Duodenal mucosa (tissue), 2 donors: ENCODE measurements around the gene MYH13.

Experiments used
- H3K27ac ChIP-seq: one replicate; pipeline ENCODE4 v1.7.0; 2013; ENCODE audit warnings: low read depth, low read length
- H3K27me3 ChIP-seq, 2 donors: one replicate each; pipeline ENCODE4 v1.7.0; 2013; ENCODE audit warnings: low read length in 2 of 2, control low read depth in 1 of 2; ENCODE audit not compliant: insufficient read depth in 2 of 2, control insufficient read depth in 1 of 2
- H3K36me3 ChIP-seq, 2 donors: one replicate each; pipeline ENCODE4 v1.7.0; 2013; ENCODE audit warnings: low read length in 2 of 2, control low read depth in 1 of 2; ENCODE audit not compliant: insufficient read depth in 2 of 2, control insufficient read depth in 1 of 2
- H3K4me1 ChIP-seq, 2 donors: one replicate each; pipeline ENCODE4 v1.7.0; 2013; ENCODE audit warnings: low read length in 2 of 2, control low read depth in 1 of 2; ENCODE audit not compliant: insufficient read depth in 2 of 2, control insufficient read depth in 1 of 2
- H3K4me3 ChIP-seq, 2 donors: one replicate each; pipeline ENCODE4 v1.7.0; 2013; ENCODE audit warnings: low read length in 2 of 2, low read depth in 1 of 2
- H3K9ac ChIP-seq, 2 donors: one replicate each; pipeline ENCODE4 v1.7.0; 2013; ENCODE audit warnings: low read length in 2 of 2, low read depth in 1 of 2
- H3K9me3 ChIP-seq, 2 donors: one replicate each; pipeline ENCODE4 v1.7.0; 2013; ENCODE audit warnings: low read length in 2 of 2, control low read depth in 1 of 2; ENCODE audit not compliant: control insufficient read depth in 1 of 2

MYH13 gene

DNA sequence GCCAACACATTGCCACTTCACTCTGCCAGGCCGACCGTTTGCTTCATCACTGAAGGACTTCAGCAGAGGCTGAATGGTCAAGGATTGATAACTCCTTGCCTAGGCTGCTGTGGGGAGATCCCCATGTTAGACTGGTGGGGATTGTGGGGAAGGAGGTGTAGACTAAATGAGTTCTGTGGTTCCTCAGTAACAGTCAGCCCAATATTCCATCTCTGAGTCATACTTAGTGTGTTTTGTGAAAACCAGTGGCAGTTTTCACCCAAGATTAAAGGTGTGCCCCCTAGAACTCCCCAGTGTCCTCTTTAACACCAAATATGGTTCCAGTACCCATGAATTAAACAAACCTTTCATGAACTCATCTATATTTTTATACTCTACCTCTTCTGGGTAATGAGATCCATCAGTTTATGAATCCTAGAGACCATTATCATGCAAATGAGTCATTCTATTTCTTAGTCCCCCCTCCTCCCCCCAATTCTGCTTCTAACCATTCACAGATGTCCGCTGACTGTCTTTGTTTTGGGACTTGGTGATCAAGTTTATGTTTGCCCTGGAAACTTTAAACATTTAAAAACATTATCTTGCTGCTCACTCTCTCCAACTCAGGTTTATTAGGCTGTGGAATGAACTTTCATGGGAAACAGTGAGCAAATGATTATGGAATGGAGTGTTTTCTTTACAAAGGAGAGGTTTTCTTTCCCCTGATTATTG is 107.6 kb downstream of the MYH13 start:
- Histone ChIP-seq H3K9me3 (no peaks in the 10 kb centered on the region), H3K4me3 (no peak overlapping the region), H3K9ac (no peak overlapping the region), H3K27me3 (no peaks in the 10 kb centered on the region), H3K36me3 (no peaks in the 10 kb centered on the region), H3K27ac (no peak overlapping the region), H3K4me1 (no peaks in the 10 kb centered on the region)

DNA sequence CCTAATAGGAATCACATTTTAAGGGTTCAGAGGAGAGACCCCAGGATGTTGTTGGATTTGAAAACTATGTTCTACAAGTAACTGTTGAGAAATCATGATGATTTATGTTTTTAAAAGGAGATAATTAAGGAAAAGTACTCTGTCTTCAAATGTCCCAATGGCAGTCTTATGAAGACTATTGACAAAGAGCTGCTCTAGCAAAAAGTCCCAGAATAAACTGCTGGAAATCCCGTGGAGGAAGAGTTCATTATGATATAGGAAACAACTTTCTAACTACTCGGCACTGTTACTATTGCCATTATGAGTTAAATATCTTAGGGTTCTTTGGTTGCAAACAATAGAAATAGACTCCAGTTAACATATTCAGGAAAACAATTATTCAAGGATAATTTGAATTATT is 108.8 kb downstream of the MYH13 start:
- Histone ChIP-seq H3K27ac (no peak overlapping the region), H3K9ac (no peak overlapping the region), H3K27me3 (no peaks in the 10 kb centered on the region), H3K9me3 (no peaks in the 10 kb centered on the region), H3K4me1 (no peaks in the 10 kb centered on the region), H3K4me3 (no peak overlapping the region), H3K36me3 (no peaks in the 10 kb centered on the region)

DNA sequence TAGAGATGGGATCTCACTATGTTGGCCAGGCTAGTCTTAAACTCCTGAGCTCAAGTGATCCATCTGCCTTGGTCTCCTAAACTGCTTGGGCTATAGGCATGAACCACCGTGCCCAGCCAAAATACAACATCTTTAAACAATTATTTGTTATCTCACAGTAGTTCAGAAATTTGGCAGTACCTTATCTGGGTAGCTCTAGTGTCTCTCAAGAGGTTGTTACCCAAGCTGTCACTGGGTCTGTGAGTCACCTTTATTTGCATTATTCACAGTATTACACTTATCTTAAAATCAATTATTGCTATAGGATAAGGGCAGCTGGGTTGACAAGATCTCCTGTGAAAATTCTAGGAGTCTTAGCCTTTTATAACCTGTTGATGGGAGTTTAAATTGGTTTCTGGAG is 110.4 kb downstream of the MYH13 start:
- Histone ChIP-seq H3K36me3 (no peaks in the 10 kb centered on the region), H3K9me3 (no peaks in the 10 kb centered on the region)

DNA sequence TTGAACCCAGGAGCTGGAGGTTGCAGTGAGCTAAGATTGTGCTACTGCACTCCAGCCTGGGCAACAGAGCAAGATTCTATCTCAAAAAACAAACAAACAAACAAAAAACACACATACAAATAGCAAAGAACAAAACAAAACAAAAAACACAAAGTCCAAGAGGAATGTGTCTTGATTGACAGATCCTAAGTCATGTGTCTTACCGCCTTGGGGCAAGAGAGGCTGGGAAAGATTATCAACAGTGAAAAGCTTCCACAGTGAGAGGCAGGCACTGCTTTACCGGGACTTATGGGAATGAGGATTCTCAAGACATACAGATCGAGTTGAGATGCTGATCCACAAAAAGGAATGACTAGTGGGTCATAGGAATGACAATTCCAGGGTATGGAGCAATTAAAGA is 111.7 kb downstream of the MYH13 start:
- no peaks in the 10 kb centered on the region for H3K9me3 ChIP-seq
- H3K4me1 ChIP-seq, result no peaks in the 10 kb centered on the region
- H3K36me3 ChIP-seq, result no peaks in the 10 kb centered on the region
- no peaks in the 10 kb centered on the region for H3K27me3 ChIP-seq
- H3K9ac ChIP-seq, result no peak overlapping the region
- no peak overlapping the region for H3K4me3 ChIP-seq
- H3K27ac ChIP-seq, result no peak overlapping the region

More for the DNA sequence above, 110.4 kb downstream of the MYH13 start:
- Histone ChIP-seq H3K27me3 (no peaks in the 10 kb centered on the region), H3K9ac (no peak overlapping the region), H3K4me3 (no peak overlapping the region), H3K27ac (no peak overlapping the region), H3K4me1 (no peaks in the 10 kb centered on the region)

- no peaks in the 10 kb centered on the region for H3K27me3 ChIP-seq
- H3K9me3 ChIP-seq, result no peaks in the 10 kb centered on the region
- H3K9ac ChIP-seq, result no peak overlapping the region
- no peak overlapping the region for H3K4me3 ChIP-seq
- H3K36me3 ChIP-seq, result no peaks in the 10 kb centered on the region
- no peaks in the 10 kb centered on the region for H3K4me1 ChIP-seq
- H3K27ac ChIP-seq, result no peak overlapping the region
Observed at GRCh38 chr17:10251212-10251948, 121.4 kb downstream of the MYH13 start.
